GM12865 (cell line): ENCODE data around the gene TASL.

Source experiments
- DNase-seq: peaks from one replicate; pipeline ENCODE4 v3.0.0; 2010; ENCODE audit warnings: low read depth
- H3K4me3 ChIP-seq: 2 replicates; pipeline ENCODE4 v1.5.1; 2011; ENCODE audit warnings: mild to moderate bottlenecking, low read depth, low read length, control low read depth
- CTCF ChIP-seq: IDR thresholded peaks from 2 replicates; pipeline ENCODE4 v1.5.1; 2011; ENCODE audit warnings: low read length, control low read depth, low read depth, inconsistent platforms; ENCODE audit not compliant: insufficient read depth; ENCODE audit errors: missing control alignments

Gene TASL

GRCh38 chrX:30513284-30513683, 64.3 kb downstream of the TASL start:
- no peak overlapping the region for H3K4me3 ChIP-seq
- DNase-seq = peak; percentile 17
- TF ChIP-seq CTCF = peak; percentile 29
